Neuronal stem cell (in vitro differentiated cells): ENCODE measurements around the gene VTN.
A peak's percentile ranks its signal among the peaks of the same experiment; 100 is the strongest.
"Not testable (repeated sequence)": the region's sequence is repeated elsewhere in the genome, so short reads cannot be mapped to it uniquely, and the experiment has no call there.

ENCODE experiments used
- DNase-seq: peaks from one replicate; pipeline ENCODE4 v3.0.0-alpha.2; 2013; ENCODE audit warnings: low spot score
- H2AFZ ChIP-seq: one replicate; pipeline ENCODE4 v1.6.1; 2013; ENCODE audit warnings: mild to moderate bottlenecking, low read length, inconsistent platforms
- H2AK5ac ChIP-seq: 2 replicates; pipeline ENCODE4 v1.6.1; 2013; ENCODE audit warnings: low read depth, mild to moderate bottlenecking, inconsistent platforms, low read length, moderate library complexity, mixed read lengths
- H2BK120ac ChIP-seq: 2 replicates; pipeline ENCODE4 v1.6.1; 2013; ENCODE audit warnings: low read depth, mild to moderate bottlenecking, inconsistent platforms, low read length, moderate library complexity, mixed read lengths
- H2BK12ac ChIP-seq: one replicate; pipeline ENCODE4 v1.6.1; 2013; ENCODE audit warnings: low read length, inconsistent platforms
- H2BK15ac ChIP-seq: 2 replicates; pipeline ENCODE4 v1.6.1; 2013; ENCODE audit warnings: mild to moderate bottlenecking, low read length, inconsistent platforms, mixed read lengths
- H2BK5ac ChIP-seq: one replicate; pipeline ENCODE4 v1.6.1; 2013; ENCODE audit warnings: inconsistent platforms, mild to moderate bottlenecking, low read length, moderate library complexity
- H3K14ac ChIP-seq: one replicate; pipeline ENCODE4 v1.6.1; 2013; ENCODE audit warnings: low read length, inconsistent platforms
- H3K18ac ChIP-seq: 2 replicates; pipeline ENCODE4 v1.6.1; 2013; ENCODE audit warnings: low read length, inconsistent platforms
- H3K23ac ChIP-seq: 2 replicates; pipeline ENCODE4 v1.6.1; 2013; ENCODE audit warnings: low read depth, mild to moderate bottlenecking, mixed read lengths, low read length, inconsistent platforms; ENCODE audit not compliant: poor library complexity
- H3K27ac ChIP-seq: replicated peaks from 3 replicates; pipeline ENCODE4 v1.5.1; 2013; ENCODE audit warnings: low read length, inconsistent platforms
- H3K27me3 ChIP-seq, 3 experiments: 2 replicates each; pipeline ENCODE4 v1.6.1; 2013; ENCODE audit warnings: low read length in 3 of 3, mild to moderate bottlenecking in 2 of 3, inconsistent platforms in 1 of 3, low read depth in 1 of 3, mixed read lengths in 1 of 3, moderate library complexity in 1 of 3; ENCODE audit not compliant: control insufficient read depth in 3 of 3, insufficient read depth in 3 of 3
- H3K36me3 ChIP-seq, 2 donors: replicated peaks in 1 of 2; 2 replicates each; pipeline ENCODE4 v1.6.1; 2013; ENCODE audit warnings: low read length in 2 of 2; ENCODE audit not compliant: control insufficient read depth in 2 of 2, insufficient read depth in 2 of 2
- H3K4ac ChIP-seq: 2 replicates; pipeline ENCODE4 v1.6.1; 2013; ENCODE audit warnings: inconsistent platforms, mild to moderate bottlenecking, low read length, moderate library complexity
- H3K4me1 ChIP-seq, 2 donors: 1 replicate in 1 of 2; 2 replicates in 1 of 2; pipeline ENCODE4 v1.6.1; 2013; ENCODE audit warnings: low read length in 2 of 2, low read depth in 1 of 2; ENCODE audit not compliant: control insufficient read depth in 2 of 2, insufficient read depth in 1 of 2
- H3K4me2 ChIP-seq: one replicate; pipeline ENCODE4 v1.6.1; 2013; ENCODE audit warnings: mild to moderate bottlenecking, low read length, inconsistent platforms; ENCODE audit not compliant: insufficient read depth, poor library complexity, severe bottlenecking
- H3K4me3 ChIP-seq, 2 donors: 2 replicates each; pipeline ENCODE4 v1.5.1; 2013; ENCODE audit warnings: low read length in 2 of 2, mild to moderate bottlenecking in 2 of 2, inconsistent platforms in 1 of 2, moderate library complexity in 1 of 2
- H3K79me1 ChIP-seq: one replicate; pipeline ENCODE4 v1.6.1; 2013; ENCODE audit warnings: low read depth, mild to moderate bottlenecking, inconsistent platforms, low read length, moderate library complexity
- H3K9ac ChIP-seq: one replicate; pipeline ENCODE4 v1.6.1; 2013; ENCODE audit warnings: mild to moderate bottlenecking, low read depth, low read length, inconsistent platforms; ENCODE audit not compliant: poor library complexity
- H3K9me3 ChIP-seq, 2 donors: replicated peaks in 1 of 2; 2 replicates each; pipeline versions ENCODE3 to v1.6.1; 2013; ENCODE audit warnings: low read length in 2 of 2, mild to moderate bottlenecking in 2 of 2, inconsistent platforms in 1 of 2, low read depth in 1 of 2, mixed read lengths in 1 of 2, moderate library complexity in 1 of 2; ENCODE audit not compliant: control insufficient read depth in 2 of 2, insufficient read depth in 1 of 2
- H4K8ac ChIP-seq: one replicate; pipeline ENCODE4 v1.6.1; 2013; ENCODE audit warnings: low read depth, mild to moderate bottlenecking, inconsistent platforms, low read length, moderate library complexity
- H4K91ac ChIP-seq: one replicate; pipeline ENCODE4 v1.6.1; 2013; ENCODE audit warnings: low read length, low read depth, mild to moderate bottlenecking, inconsistent platforms; ENCODE audit not compliant: poor library complexity
- WGBS, 2 donors: extraction: QIAGEN DNeasy Blood & Tissue Kit; methylation state at CpG; one replicate each; pipeline ENCODE4 v1.1.7; 2013; ENCODE audit warnings: missing lambda C conversion rate in 2 of 2, mixed read lengths in 1 of 2; ENCODE audit not compliant: insufficient read length in 2 of 2, insufficient replicate concordance in 1 of 2; ENCODE audit errors: extremely low coverage in 2 of 2; 5-methylcytosine and 5-hydroxymethylcytosine counted together

The VTN gene

DNA sequence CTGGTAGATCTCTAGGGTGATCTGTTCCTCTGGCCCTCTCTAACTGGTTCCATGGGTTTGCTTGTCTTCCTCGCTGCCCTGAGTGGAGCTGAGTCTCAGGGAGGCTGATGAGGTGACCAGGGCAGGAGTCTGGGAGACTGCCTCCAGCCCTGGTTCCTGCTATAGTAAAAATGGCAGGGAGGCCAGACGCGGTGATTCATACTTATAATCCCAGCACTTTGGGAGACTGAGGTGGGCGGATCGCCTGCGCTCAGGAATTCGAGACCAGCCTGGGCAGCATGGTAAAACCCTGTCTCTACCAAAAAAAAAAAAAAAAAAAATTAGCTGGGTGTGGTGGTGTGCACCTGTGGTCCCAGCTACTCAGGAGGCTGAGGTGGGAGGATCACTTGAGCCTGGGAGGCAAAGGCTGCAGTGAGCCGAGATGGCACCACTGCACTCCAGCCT, 31.3 kb downstream of the VTN start:
- not testable (repeated sequence) for H3K27me3 ChIP-seq, H2BK5ac ChIP-seq, H2BK120ac ChIP-seq, H3K9ac ChIP-seq, H3K79me1 ChIP-seq, H4K91ac ChIP-seq, H3K4me2 ChIP-seq, H3K9me3 ChIP-seq, H2BK12ac ChIP-seq, H3K4ac ChIP-seq, H3K23ac ChIP-seq, DNase-seq, H4K8ac ChIP-seq, H2BK15ac ChIP-seq, H3K18ac ChIP-seq, H3K27ac ChIP-seq, H2AK5ac ChIP-seq, H3K14ac ChIP-seq, H3K4me3 ChIP-seq, H2AFZ ChIP-seq
- Histone ChIP-seq H3K4me1 (peaks cover 8 to 10% of the 10 kb centered on the region in 2 donors), H3K36me3 (peaks cover 28 to 52% of the 10 kb centered on the region in 2 donors)
- WGBS, 2 donors = no CpG with 5 or more reads among the region's 8 CpGs

DNA sequence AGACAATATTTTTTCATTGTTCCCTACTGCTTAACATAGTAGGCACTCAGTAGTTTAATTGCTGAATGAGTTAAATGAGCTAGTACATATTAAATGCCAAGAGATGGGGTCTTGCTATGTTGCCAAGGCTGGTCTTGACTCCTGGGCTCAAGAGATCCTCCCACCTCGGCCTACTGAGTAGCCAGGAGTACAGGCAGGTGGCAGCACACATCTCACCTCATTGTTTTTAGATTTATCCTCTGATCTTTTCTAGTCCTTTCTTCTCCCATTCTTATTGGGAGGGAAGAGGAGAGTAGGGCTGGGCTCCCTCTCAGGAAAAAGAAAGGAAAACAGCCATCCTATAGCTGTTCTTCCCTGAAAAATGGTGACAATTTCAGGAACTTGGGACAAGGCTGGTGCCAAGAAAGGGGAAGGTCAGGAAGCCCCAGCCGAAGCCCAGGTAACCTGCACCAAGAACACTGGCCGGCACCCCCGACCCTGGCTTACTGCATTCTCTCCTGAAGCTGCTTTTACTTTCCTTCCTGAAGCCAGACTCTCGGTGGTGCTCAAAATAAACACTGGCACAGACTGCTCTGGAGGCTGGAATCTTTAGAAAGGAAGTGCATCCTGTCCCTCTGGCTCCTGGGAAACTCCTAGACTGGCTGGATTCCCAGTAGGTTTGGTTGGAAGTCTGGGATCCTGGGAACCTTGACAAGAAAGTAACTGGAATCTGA, 31.9 kb downstream of the VTN start:
- Histone ChIP-seq H3K4me2 (no peak overlapping the region), H2BK12ac (no peak overlapping the region), H2BK5ac (no peak overlapping the region), H2AFZ (no peak overlapping the region), H3K23ac (no peak overlapping the region), H3K9me3 (no peaks in the 10 kb centered on the region), H3K79me1 (peaks cover 7% of the 10 kb centered on the region), H3K4me1 (peaks cover 8 to 10% of the 10 kb centered on the region in 2 donors), H3K27me3 (no peaks in the 10 kb centered on the region), H3K4ac (no peak overlapping the region), H3K9ac (no peak overlapping the region), H4K8ac (no peak overlapping the region), H2BK15ac (no peak overlapping the region), H3K18ac (no peak overlapping the region), H2BK120ac (no peak overlapping the region), H4K91ac (no peak overlapping the region), H3K27ac (no peak overlapping the region), H3K4me3 (no peak overlapping the region), H3K36me3 (peaks cover 23 to 46% of the 10 kb centered on the region in 2 donors), H3K14ac (no peak overlapping the region), H2AK5ac (no peak overlapping the region)
- no peak for DNase-seq
- WGBS, 2 donors = no CpG with 5 or more reads among the region's 5 CpGs

DNA sequence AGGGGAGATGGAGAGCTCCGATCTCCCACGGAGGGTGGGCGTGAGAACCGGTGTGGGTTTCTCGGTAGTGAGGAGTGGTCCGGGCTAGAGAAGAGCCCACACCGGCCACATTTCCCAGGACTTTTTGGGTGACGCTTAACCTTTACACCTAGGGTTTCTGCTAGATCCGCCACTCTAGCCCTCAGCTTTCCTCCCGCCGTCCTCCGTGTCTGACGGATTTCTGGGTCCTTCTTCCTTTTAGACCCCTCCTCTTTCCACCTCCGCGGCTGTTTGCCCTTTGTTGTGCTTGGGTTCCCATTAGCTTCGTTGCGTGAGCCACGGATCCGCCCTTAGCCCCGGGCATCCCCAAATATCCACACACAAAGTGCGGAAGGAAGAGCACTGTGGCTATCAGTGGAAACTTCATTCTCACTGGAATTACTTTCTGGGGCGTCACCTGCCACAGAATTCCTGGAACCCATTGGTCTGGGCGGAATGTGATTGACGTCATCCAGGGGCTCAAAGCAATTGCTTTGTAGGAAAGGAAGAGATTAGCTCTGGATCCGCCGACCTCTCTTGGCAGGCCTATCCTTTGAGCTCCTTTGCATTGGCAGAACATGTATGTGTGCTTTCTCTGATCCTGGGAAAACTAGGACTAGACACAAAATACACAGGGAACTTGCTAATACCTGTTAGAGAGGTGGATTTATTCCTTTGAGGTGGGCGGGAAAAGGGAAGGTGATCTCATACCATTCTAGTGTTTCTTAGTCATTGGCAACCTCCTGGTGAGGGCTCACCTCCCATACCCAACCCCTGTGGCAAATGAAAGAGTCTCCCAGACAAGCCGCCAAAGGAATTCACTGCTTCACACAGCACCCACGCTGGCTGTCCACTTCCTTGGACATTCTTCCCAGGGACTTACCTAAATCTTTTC, 33.9 kb downstream of the VTN start:
- H2BK5ac ChIP-seq = peak overlapping the region; percentile 79
- H3K18ac ChIP-seq = peak overlapping the region; percentile 90
- H3K9ac ChIP-seq = peak overlapping the region; percentile 89
- no peaks in the 10 kb centered on the region for H3K9me3 ChIP-seq
- peak overlapping the region; percentile 54 for H3K27ac ChIP-seq
- H3K23ac ChIP-seq = peak overlapping the region; percentile 46
- peak overlapping the region; percentile 92 for H2AFZ ChIP-seq
- H3K4me3 ChIP-seq = peak overlapping the region; percentile 75 to 94
- H3K14ac ChIP-seq = no peak overlapping the region
- H3K36me3 ChIP-seq = peaks cover 9 to 34% of the 10 kb centered on the region in 2 donors
- no peak overlapping the region for H4K91ac ChIP-seq
- H3K4me2 ChIP-seq = peak overlapping the region; percentile 84
- DNase-seq = peak; percentile 85
- no peaks in the 10 kb centered on the region for H3K27me3 ChIP-seq
- no peak overlapping the region for H2BK15ac ChIP-seq
- H3K4ac ChIP-seq = no peak overlapping the region
- H3K4me1 ChIP-seq = peaks cover 8 to 10% of the 10 kb centered on the region in 2 donors
- peaks cover 7% of the 10 kb centered on the region for H3K79me1 ChIP-seq
- no peak overlapping the region for H2BK12ac ChIP-seq
- no peak overlapping the region for H4K8ac ChIP-seq
- no peak overlapping the region for H2AK5ac ChIP-seq
- WGBS, 2 donors = no CpG with 5 or more reads among the region's 29 CpGs
- no peak overlapping the region for H2BK120ac ChIP-seq
